ENCODE results near the gene CCDC158. TPM values are rescaled to one million over a fixed set of nuclear protein-coding genes. Genes with fewer than 3 reads are reported as not detected.

Gene CCDC158
- polyA plus RNA-seq, 1 of the 3 experiments (the other 2 are of a cell fraction): not detected

DNA sequence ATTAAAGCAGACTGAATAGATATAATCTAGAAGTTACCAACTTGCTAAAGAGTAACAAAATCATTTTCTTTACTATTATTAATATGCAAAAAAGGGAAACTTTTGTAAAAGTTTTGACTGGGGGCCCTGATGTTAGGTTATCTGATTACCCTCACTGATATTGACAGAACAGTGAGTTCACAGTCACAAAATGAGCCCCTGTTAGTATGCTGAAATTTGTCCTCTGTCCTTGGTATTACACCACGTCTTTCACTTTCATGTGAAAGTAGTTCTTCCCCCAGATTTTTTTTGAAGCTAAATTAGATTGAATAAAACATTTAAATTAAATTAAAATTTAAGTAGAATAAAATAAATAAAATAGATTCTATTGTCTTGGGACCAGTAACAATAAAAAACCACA is 108.5 kb downstream of the CCDC158 start:
- Histone ChIP-seq H3K27me3 (ENCODE audit: insufficient read depth) (no peaks in the 10 kb centered on the region), H3K36me3 (replicated peaks in 1 of 2; ENCODE audit: control insufficient read depth in 1 of 2, insufficient read depth in 2 of 2, low read length in 1 of 2) (peaks cover 10 to 16% of the 10 kb centered on the region in 2 experiments), H3K4me1 (ENCODE audit: control insufficient read depth in 1 of 2, insufficient read depth in 2 of 2, low read depth in 1 of 2, low read length in 1 of 2) (peaks cover 0 to 28% of the 10 kb centered on the region in 2 experiments; a peak in 2 of 4 replicates), H3K27ac (ENCODE audit: low read depth in 2 of 2, low read length in 1 of 2) (no peak overlapping the region), H3K79me2 (ENCODE audit: insufficient read depth) (peaks cover 14% of the 10 kb centered on the region; the same call in 1 of the 2 replicates), H3K4me2 (no peak overlapping the region), H3K9me2 (no peaks in the 10 kb centered on the region), H3K4me3 (ENCODE audit: low read depth in 2 of 2, low read length in 1 of 2) (no peak overlapping the region), H2AFZ (ENCODE audit: low read depth) (no peak overlapping the region), H3K9ac (no peak overlapping the region), H3F3A (replicated peaks; ENCODE audit: insufficient read depth) (no peaks in the 10 kb centered on the region), H3K9me3 (0 out of 2 replicates have a peak, but pooled peaks cover 3% of the 10 kb centered on the region), H4K20me1 (ENCODE audit: insufficient read depth) (no peaks in the 10 kb centered on the region)
- 41% methylated on average over 1 of the region's 1 CpG for WGBS (ENCODE audit: low lambda C conversion rate)
- DNase-seq: no peak
- POLR2A ChIA-PET: no interaction called here
- TF ChIP-seq POLR2AphosphoS5 (IDR thresholded peaks at IDR 0.05; ENCODE audit: low read depth, low read length) (no peak), MEF2A (IDR thresholded peaks at IDR 0.05; ENCODE audit: borderline replicate concordance, low read depth) (no peak), RXRA (IDR thresholded peaks at IDR 0.05; ENCODE audit: borderline replicate concordance, low read depth) (no peak), RCOR1 (IDR thresholded peaks at IDR 0.05; ENCODE audit: low read length) (no peak), SMC3 (IDR thresholded peaks at IDR 0.05; ENCODE audit: low read depth, low read length) (no peak), TEAD4 (IDR thresholded peaks at IDR 0.05; ENCODE audit: borderline replicate concordance, insufficient read depth) (no peak), JUND (IDR thresholded peaks at IDR 0.05) (no peak), NFIC (IDR thresholded peaks at IDR 0.05; ENCODE audit: borderline replicate concordance) (no peak), FOSL2 (IDR thresholded peaks at IDR 0.05; ENCODE audit: borderline replicate concordance, low read depth) (no peak), TAF1 (IDR thresholded peaks at IDR 0.05; ENCODE audit: borderline replicate concordance, low read depth, low read length) (no peak), RAD21 (IDR thresholded peaks at IDR 0.05; ENCODE audit: low read length) (no peak)
- TF ChIP-seq, protein P1, sequence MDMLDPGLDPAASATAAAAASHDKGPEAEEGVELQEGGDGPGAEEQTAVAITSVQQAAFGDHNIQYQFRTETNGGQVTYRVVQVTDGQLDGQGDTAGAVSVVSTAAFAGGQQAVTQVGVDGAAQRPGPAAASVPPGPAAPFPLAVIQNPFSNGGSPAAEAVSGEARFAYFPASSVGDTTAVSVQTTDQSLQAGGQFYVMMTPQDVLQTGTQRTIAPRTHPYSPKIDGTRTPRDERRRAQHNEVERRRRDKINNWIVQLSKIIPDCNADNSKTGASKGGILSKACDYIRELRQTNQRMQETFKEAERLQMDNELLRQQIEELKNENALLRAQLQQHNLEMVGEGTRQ (IDR thresholded peaks at IDR 0.05; ENCODE audit: borderline replicate concordance, low read depth, low read length): no peak
- TF ChIP-seq, protein P2, sequence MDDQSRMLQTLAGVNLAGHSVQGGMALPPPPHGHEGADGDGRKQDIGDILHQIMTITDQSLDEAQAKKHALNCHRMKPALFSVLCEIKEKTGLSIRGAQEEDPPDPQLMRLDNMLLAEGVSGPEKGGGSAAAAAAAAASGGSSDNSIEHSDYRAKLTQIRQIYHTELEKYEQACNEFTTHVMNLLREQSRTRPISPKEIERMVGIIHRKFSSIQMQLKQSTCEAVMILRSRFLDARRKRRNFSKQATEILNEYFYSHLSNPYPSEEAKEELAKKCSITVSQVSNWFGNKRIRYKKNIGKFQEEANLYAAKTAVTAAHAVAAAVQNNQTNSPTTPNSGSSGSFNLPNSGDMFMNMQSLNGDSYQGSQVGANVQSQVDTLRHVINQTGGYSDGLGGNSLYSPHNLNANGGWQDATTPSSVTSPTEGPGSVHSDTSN (IDR thresholded peaks at IDR 0.05): no peak
- TF ChIP-seq, protein P3, sequence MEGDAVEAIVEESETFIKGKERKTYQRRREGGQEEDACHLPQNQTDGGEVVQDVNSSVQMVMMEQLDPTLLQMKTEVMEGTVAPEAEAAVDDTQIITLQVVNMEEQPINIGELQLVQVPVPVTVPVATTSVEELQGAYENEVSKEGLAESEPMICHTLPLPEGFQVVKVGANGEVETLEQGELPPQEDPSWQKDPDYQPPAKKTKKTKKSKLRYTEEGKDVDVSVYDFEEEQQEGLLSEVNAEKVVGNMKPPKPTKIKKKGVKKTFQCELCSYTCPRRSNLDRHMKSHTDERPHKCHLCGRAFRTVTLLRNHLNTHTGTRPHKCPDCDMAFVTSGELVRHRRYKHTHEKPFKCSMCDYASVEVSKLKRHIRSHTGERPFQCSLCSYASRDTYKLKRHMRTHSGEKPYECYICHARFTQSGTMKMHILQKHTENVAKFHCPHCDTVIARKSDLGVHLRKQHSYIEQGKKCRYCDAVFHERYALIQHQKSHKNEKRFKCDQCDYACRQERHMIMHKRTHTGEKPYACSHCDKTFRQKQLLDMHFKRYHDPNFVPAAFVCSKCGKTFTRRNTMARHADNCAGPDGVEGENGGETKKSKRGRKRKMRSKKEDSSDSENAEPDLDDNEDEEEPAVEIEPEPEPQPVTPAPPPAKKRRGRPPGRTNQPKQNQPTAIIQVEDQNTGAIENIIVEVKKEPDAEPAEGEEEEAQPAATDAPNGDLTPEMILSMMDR (IDR thresholded peaks at IDR 0.05): no peak
- TF ChIP-seq, protein P4, sequence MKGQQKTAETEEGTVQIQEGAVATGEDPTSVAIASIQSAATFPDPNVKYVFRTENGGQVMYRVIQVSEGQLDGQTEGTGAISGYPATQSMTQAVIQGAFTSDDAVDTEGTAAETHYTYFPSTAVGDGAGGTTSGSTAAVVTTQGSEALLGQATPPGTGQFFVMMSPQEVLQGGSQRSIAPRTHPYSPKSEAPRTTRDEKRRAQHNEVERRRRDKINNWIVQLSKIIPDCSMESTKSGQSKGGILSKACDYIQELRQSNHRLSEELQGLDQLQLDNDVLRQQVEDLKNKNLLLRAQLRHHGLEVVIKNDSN (IDR thresholded peaks at IDR 0.05; ENCODE audit: borderline replicate concordance, low read depth): no peak
- CTCF ChIA-PET: interaction anchor here (0.9 to 1.5 kb wide), 2 partner anchors 12 to 43 kb away, joined by 3 read pairs; no protein-coding TSS in a partner anchor
